Measurements from ENCODE around the gene APH1B.
A peak's percentile ranks its signal among the peaks of the same experiment; 100 is the strongest.
"Not testable (repeated sequence)": the region's sequence is repeated elsewhere in the genome, so short reads cannot be mapped to it uniquely, and the experiment has no call there.

APH1B gene

DNA sequence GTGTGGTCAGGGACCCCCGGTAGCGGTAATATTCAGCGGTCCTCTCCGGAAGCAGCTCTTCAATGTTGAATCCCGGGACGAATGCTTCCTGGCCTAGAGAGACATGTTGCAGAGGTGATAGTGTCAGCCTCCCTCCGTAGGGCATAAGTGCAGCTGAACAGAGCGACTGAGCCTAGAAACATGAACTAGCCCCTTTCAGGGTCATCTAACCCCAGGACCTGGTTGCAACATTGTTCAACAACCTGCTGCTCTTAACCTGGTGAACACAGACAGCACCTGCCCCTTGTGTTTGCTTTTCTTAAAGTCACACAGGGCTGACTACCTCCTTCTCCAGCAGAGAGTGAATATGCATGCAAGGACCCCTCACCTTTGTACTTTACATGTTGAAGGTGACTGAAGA lies 62.9 kb downstream of the APH1B start:
- Mint-ChIP-seq H3K27ac (peak overlapping the region in 1 of 3 experiments; percentile 23), H3K4me1 (peaks cover 21% of the 10 kb centered on the region), H3K36me3 (ENCODE audit: low read depth) (peaks cover 3% of the 10 kb centered on the region), H3K9me3 (no peaks in the 10 kb centered on the region), H3K27me3 (ENCODE audit: low read depth) (peaks cover 38% of the 10 kb centered on the region), H3K4me3 (no peak overlapping the region)
- TF ChIP-seq, protein P1, sequence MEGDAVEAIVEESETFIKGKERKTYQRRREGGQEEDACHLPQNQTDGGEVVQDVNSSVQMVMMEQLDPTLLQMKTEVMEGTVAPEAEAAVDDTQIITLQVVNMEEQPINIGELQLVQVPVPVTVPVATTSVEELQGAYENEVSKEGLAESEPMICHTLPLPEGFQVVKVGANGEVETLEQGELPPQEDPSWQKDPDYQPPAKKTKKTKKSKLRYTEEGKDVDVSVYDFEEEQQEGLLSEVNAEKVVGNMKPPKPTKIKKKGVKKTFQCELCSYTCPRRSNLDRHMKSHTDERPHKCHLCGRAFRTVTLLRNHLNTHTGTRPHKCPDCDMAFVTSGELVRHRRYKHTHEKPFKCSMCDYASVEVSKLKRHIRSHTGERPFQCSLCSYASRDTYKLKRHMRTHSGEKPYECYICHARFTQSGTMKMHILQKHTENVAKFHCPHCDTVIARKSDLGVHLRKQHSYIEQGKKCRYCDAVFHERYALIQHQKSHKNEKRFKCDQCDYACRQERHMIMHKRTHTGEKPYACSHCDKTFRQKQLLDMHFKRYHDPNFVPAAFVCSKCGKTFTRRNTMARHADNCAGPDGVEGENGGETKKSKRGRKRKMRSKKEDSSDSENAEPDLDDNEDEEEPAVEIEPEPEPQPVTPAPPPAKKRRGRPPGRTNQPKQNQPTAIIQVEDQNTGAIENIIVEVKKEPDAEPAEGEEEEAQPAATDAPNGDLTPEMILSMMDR (IDR thresholded peaks at IDR 0.05; ENCODE audit: unreplicated experiment in 3 of 3): no peak

DNA sequence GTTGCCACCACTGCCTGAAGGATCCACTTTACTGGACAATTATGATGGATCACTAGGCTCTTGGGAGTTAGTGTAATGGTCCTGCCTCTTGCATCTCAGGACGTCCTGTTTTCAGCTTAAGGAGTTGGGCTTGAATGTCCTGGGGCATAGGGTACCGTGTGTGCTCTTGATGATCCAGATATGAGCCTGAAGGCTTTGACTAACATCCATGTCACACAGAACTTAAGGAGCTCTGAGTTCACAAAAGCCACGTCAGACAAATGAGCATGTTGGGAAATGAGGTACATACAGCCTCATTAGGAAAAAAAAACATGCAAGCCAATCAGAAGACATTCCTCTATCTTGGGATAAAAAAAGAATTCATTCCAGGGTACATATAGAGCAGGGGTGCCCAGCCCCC lies 63.5 kb downstream of the APH1B start:
- Mint-ChIP-seq H3K9me3 (no peaks in the 10 kb centered on the region), H3K27ac (no peak overlapping the region), H3K36me3 (ENCODE audit: low read depth) (peaks cover 3% of the 10 kb centered on the region)

DNA sequence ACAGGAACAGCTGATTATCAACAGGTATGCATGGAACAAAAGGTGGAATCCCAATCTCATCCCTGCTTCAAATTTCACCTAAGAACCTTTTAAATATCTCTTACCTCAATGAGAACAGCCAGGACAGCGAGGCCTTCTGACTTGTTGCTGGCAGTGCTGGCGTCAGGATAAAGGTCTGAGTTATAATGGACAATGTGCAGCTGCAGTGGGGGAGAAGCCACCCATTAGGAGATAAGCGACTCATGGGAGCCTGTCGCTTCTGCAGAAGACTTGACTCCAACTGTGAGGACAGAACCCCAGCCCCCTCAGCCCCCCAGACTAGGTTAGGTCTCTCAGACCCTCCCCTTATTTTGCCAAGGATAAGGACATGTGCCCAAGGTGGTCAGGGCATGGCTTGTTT lies 64.5 kb downstream of the APH1B start:
- TF ChIP-seq, protein P1 (IDR thresholded peaks at IDR 0.05; ENCODE audit: unreplicated experiment in 3 of 3): no peak
- peaks cover 38% of the 10 kb centered on the region for H3K27me3 Mint-ChIP-seq (ENCODE audit: low read depth)
- H3K27ac Mint-ChIP-seq: no peak overlapping the region
- H3K9me3 Mint-ChIP-seq: no peaks in the 10 kb centered on the region
- H3K4me1 Mint-ChIP-seq: peaks cover 24% of the 10 kb centered on the region
- H3K36me3 Mint-ChIP-seq (ENCODE audit: low read depth): peaks cover 3% of the 10 kb centered on the region
- H3K4me3 Mint-ChIP-seq: no peak overlapping the region

More for the DNA sequence above, 63.5 kb downstream of the APH1B start:
- TF ChIP-seq, protein P1 (IDR thresholded peaks at IDR 0.05; ENCODE audit: unreplicated experiment in 3 of 3): no peak
- H3K4me3 Mint-ChIP-seq: no peak overlapping the region
- H3K4me1 Mint-ChIP-seq: peaks cover 21% of the 10 kb centered on the region
- H3K27me3 Mint-ChIP-seq (ENCODE audit: low read depth): peaks cover 38% of the 10 kb centered on the region

DNA sequence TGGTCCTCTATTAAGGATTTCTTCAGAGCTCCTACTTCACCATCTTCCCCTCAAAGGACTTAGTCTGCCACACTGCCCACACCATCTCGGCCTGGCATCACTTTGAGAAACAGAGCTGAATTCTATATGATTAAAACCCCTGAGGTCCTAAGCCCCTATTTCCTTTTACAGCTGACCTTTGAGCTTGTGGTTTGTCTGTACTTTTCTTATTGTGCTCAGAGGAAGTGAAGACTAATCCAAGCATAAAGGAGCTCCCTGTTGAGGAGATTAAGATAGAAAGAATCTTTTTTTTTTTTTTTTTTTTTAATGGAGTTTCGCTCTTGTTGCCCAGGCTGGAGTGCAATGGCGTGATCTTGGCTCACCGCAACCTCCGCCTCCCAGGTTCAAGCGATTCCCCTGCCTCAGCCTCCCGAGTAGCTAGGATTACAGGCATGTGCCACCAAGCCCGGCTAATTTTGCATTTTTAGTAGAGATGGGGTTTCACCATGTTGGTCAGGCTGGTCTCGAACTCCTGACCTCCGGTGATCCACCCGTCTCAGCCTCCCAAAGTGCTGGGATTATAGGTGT lies 65.7 kb downstream of the APH1B start:
- H3K27ac Mint-ChIP-seq: peak overlapping the region in 2 of 3 experiments; percentile 23 to 77
- H3K4me3 Mint-ChIP-seq; H3K9me3 Mint-ChIP-seq; H3K36me3 Mint-ChIP-seq (ENCODE audit: low read depth): not testable (repeated sequence)
- H3K27me3 Mint-ChIP-seq (ENCODE audit: low read depth): peaks cover 36% of the 10 kb centered on the region
- H3K4me1 Mint-ChIP-seq: peaks cover 36% of the 10 kb centered on the region

DNA sequence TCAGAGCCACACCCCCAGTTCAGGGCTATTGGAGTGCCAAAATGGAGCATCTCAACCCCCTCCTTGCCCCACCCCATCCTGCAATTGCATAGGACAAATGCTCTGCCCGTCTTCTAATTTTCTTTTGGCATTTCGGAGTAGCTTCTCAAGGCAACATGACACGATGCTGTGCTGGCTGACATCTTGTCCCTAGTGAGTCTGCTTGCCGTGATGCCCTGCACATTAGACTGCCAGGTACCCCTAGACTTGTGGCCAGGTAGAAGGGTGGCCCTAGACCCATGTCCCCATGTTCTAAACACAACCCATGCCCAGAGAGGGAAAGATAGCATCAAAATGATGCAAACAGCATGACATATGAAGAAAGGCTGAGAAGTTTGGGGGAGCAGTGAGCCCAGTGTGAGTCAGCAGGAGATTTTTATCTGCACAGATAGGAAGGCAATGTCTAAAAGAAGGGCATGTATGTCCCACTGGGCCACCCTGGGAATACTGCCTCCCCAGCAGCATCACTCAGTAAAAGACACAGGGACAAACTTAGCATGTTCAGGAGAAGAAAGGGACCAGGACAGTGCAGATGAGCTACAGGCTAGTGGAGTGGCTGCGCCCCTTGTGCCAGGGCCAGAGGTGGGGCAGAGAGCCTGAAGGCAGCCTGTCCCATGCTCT lies 67.5 kb downstream of the APH1B start:
- Mint-ChIP-seq H3K4me3 (no peak overlapping the region), H3K27me3 (ENCODE audit: low read depth) (peaks cover 26% of the 10 kb centered on the region), H3K4me1 (peaks cover 40% of the 10 kb centered on the region), H3K9me3 (no peaks in the 10 kb centered on the region), H3K27ac (no peak overlapping the region), H3K36me3 (ENCODE audit: low read depth) (peaks cover 3% of the 10 kb centered on the region)
- TF ChIP-seq, protein P1 (IDR thresholded peaks at IDR 0.05; ENCODE audit: unreplicated experiment in 3 of 3): no peak

DNA sequence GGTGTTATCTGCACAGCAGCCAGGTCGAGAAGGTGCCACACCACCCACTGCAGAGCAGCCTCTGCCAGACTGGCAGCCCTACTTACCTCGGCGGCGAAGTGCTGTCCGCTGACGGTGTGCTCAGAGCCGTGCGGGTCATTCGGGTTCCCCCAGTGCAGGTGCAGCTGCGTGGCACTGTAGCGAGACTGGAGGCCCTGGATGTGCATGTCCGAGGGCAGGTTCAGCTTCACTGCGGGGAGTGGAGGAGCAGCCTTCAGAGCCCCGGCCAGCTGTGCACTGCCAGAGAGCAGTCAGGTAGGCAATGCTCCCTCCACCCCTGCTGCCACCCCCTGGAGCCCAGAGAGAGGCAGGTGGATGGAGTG lies 68.0 kb downstream of the APH1B start:
- peaks cover 21% of the 10 kb centered on the region for H3K27me3 Mint-ChIP-seq (ENCODE audit: low read depth)
- TF ChIP-seq, protein P1 (IDR thresholded peaks at IDR 0.05; ENCODE audit: unreplicated experiment in 3 of 3): no peak
- H3K27ac Mint-ChIP-seq: no peak overlapping the region
- H3K36me3 Mint-ChIP-seq (ENCODE audit: low read depth): peaks cover 3% of the 10 kb centered on the region
- H3K4me1 Mint-ChIP-seq: peaks cover 42% of the 10 kb centered on the region
- H3K9me3 Mint-ChIP-seq: no peaks in the 10 kb centered on the region
- no peak overlapping the region for H3K4me3 Mint-ChIP-seq

Measured in nephron (organoid).